ENCODE measurements around the gene OOEP.

Gene OOEP

DNA sequence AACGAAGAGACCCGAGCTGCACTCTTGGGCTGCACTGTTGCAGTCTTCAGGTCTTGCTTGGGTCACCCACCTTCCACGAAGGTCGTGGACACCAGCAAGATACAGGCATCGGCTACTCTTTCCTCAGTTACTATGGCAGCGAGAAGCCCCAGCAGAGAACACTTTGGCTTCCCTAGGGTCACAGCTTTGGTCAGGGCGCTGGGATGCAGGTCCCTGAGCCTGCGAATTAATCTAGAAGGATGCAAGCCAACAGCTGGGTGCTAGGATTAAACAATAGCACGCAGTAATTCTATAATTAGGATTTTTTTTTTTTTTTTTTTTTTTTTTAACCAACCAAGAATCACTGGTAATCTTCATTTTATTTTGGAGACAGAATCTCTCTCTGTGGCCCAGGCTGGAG lies 5.1 kb downstream of the OOEP start:
- no peak for DNase-seq (ENCODE audit: low read depth in 2 of 2)

GRCh38 chr6:73364121-73364520 lies 5.6 kb downstream of the OOEP start:
- DNase-seq (ENCODE audit: low read depth in 2 of 2) = no peak

DNA sequence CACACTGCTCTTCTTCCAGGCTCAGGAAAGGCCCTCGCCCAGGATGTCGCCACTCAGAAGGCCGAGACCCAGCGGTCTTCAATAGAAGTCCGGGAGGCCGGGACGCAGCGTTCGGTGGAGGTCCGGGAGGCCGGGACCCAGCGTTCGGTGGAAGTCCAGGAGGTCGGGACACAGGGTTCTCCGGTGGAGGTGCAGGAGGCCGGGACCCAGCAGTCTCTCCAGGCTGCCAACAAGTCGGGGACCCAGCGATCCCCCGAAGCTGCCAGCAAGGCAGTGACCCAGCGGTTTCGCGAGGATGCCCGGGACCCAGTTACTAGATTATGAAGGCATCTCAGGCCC lies 6.2 kb downstream of the OOEP start:
- no peak for DNase-seq (ENCODE audit: low read depth in 2 of 2)

DNA sequence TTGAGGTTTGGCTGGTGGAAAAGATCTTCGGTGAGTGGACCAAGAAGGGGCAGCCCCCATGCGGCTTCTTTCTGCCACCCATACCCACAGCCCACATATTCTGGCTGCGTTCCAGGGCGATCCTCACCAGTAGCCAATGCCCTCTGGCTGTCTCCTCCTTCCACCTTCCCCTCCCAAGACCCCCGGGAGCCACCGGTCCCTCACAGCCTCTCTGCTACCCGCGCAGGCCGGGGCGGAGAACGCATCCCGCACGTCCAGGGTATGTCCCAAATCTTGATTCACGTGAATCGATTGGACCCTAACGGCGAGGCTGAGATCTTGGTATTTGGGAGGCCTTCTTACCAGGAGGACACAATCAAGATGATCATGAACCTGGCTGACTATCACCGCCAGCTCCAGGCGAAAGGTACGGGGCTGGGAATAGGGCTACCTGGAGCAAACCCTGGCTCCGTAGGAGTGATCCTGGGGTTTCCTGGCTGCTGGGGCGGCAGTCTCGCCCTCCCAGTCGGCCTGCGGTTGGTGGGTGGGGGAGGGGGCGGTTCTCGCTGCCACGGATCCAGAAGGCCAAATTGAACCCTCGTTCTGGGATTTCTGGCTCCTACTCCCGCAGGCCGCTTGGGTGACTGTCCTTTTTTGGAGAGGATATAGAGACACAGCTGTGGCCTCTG lies 6.7 kb downstream of the OOEP start:
- no peak for DNase-seq (ENCODE audit: low read depth in 2 of 2)

DNA sequence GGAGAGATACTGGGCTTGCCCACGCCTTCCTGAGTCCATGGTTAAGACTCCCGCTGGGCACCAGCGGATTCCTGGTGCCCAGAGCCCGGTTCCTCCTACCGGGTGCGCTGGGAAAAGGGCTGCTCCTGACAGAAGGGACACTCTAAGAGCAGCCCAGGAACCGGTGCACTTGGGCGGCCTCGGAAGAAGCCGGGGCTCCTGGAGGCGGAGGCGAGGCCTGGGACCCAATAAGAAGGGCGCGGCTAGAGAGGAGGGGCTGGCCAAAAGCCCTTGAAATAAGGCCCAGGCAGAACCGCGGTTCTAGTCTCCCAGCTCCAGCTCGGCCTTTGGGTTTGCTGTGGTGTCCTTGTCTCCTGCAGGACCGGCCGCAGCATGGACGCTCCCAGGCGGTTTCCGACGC lies 7.3 kb downstream of the OOEP start, which contains the start of gene KHDC3L:
Gene KHDC3L (plus strand): TSS at position 301 of the 400 bp plus-strand sequence. CDS start 72 bp downstream, at position 373.
- DNase-seq (ENCODE audit: low read depth in 2 of 2) = no peak

DNA sequence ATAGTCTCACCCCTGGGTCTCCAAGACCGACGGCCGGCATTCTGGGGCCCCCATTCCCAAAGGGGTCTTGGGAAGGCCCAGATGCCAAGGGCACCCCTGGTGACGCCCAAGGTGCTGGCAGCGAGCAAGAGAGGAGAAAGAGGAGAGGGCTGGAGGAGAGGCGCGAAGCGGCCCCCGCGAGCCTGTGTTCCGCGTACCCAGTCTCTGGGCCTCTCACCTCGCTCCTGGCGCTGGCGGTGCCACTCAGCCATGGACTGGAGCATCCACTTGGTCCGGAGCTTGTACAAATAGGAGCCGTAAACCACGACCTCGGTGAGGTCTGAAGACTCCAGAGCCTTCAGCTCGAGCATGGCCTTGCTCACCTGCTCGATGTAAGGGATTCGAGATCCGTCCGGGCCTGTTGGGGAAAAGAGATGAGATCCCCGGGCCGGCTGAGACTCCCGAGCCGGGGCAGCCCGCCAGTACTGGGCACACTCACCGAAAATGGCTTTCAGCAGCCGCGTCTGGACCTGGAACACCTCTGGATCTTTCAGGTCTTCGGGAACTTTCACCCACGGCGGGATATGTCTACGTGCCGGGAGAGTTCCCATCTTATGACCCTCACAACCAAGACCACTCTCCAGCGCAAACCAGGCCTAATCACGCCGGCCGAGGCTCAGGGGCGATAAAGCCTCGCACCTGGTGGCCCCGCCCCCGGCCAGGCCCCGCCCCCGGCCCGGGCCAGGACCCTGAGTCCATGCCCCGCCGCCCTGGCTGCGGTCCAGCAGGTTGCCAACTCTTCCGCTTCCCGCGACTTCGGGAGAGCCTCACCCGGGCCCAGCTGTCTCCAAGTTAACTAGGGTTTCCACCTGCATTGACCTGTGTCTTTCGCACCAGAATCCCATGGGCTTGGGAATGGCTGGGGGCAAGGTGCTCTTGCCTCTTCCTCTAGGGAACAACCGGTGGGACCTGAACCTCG lies 15.8 kb downstream of the OOEP start, which contains the start of gene DPPA5:
Gene DPPA5 (minus strand): TSS at position 641 of the 958 bp plus-strand sequence. CDS start 51 bp downstream, at position 590.
- no peak for DNase-seq (ENCODE audit: low read depth in 2 of 2)

DNA sequence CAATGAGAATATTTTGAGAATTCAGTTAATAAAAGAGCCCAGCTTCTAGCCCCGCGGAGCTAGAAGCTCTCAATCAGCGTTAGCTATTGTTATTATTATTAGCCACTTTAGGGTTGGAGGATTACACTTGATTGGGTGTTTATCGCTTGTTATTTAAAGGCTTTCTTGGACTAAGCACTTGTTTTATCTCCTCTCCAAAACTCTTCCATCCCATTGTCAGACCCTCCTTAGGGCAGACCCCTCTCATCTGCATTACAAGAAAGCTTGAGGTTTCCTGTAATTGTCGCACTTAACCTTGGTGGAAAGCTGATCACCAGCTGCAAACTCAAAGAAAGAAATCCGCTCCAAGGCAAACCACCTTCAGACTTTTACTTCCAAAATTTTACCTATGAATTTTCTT lies 20.4 kb downstream of the OOEP start:
- DNase-seq (ENCODE audit: low read depth in 2 of 2) = no peak

- no peak for DNase-seq (ENCODE audit: low read depth in 2 of 2)
These were observed 21.0 kb downstream of the OOEP start for GRCh38 chr6:73348550-73349204.

DNA sequence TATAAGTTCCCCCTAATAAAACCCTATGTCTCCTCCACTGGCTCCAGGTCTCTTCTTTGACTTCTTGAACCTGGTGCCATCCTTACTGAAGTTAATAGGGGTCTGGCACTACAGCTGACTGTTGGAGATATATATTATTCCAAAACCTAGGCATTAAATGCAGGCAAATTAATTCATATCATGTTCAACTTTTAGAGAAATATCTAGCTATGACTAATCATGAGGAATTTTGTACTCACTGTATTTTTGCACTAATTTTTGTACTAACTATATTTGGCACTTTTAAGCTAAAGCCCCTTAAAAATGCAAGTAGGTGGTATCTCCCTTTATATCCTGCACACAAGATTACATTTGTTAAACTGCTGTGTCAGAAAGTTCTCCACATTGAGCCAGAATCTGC lies 26.5 kb downstream of the OOEP start:
- DNase-seq (ENCODE audit: low read depth in 2 of 2) = no peak

- no peak for DNase-seq (ENCODE audit: low read depth in 2 of 2)
These were observed 27.5 kb downstream of the OOEP start for GRCh38 chr6:73342174-73342573.

DNA sequence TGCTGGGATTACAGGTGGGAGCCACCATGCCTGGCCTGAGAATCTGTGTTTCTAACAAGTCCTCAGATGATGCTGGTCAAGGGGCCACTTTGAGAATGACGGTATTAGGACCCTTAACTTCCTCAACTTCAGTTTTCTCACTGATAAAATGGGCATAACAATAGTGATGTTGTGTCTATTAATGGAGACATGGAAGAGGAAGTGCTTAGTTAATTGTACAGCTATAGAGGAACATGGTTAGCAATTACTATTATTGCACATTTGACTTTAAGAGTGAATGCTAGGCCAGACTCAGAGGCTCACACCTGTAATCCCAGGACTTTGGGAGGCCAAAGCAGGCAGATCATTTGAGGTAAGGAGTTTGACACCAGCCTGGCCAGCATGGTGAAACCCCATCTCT lies 28.4 kb downstream of the OOEP start:
- no peak for DNase-seq (ENCODE audit: low read depth in 2 of 2)

DNA sequence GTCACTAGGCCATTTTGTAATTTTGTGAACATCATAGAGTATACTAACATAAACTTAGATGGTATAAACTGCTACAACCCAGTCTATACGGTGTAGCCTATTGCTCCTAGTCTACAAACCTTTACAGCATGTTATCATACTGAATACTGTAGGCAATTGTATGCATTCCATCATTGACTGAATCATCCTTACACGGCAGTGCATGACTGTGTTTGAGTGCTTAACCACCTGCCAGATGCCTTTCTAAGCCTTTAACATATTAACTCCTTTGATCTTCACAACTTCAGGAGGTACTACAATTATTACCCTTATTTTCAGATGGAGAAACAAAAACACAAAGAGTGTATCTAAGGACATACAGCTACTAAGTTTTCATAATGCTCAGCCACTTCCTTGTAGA lies 29.6 kb downstream of the OOEP start:
- DNase-seq (ENCODE audit: low read depth in 2 of 2) = no peak

GRCh38 chr6:73339340-73339739 lies 30.4 kb downstream of the OOEP start:
- no peak for DNase-seq (ENCODE audit: low read depth in 2 of 2)

DNA sequence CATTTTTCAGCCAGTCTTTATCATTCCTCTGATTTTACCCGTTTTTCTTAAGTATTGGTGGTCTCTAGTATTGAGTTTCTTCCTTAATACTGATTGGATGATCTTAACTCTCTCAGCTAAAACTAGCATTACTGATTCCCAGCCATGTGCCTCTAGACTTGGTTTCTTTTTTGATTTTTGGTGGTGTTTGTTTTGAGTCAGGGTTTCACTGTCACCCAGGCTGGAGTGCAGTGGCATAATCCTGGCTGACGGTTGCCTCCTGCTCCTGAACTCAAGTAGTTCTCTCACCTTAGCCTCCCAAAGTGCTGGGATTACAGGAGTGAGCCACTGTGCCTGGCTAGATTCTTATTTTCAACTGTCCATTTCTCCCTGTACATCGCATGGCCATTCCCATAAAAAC lies 40.5 kb downstream of the OOEP start:
- no peak for DNase-seq (ENCODE audit: low read depth in 2 of 2)

GRCh38 chr6:73328790-73329189 lies 40.9 kb downstream of the OOEP start:
- no peak for DNase-seq (ENCODE audit: low read depth in 2 of 2)

- DNase-seq (ENCODE audit: low read depth in 2 of 2) = no peak
These were observed 44.0 kb downstream of the OOEP start for GRCh38 chr6:73325656-73326055.

- DNase-seq (ENCODE audit: low read depth in 2 of 2) = no peak
These were observed 46.4 kb downstream of the OOEP start for GRCh38 chr6:73323323-73323722.

Measured in stimulated activated CD8-positive, alpha-beta memory T cell treated with anti-CD3 and anti-CD28 coated beads, Interleukin-7, amount 100 ng/mL, for 1 hour (primary cell).